ENCODE results near the gene TXNDC11. TPM values are rescaled to one million over a fixed set of nuclear protein-coding genes. Genes with fewer than 3 reads are reported as not detected.

The TXNDC11 gene
- total and polyA plus RNA-seq, 2 experiments from 2014 or later: 6.8 to 12.0 TPM

GRCh38 chr16:11635113-11635652 lies 107.5 kb downstream of the TXNDC11 start:
- Mint-ChIP-seq H3K4me1 (peaks cover 26% of the 10 kb centered on the region), H3K4me3 (no peak overlapping the region; the same call in 2 of the 3 replicates), H3K27me3 (ENCODE audit: insufficient read depth, low read depth, poor library complexity) (peaks cover 11% of the 10 kb centered on the region), H3K36me3 (ENCODE audit: low read depth) (no peaks in the 10 kb centered on the region), H3K9me3 (no peaks in the 10 kb centered on the region; the same call in 2 of the 3 replicates), H3K27ac (no peak overlapping the region)
- ATAC-seq (no peak), DNase-seq (ENCODE audit: low spot score) (no peak)
- Histone ChIP-seq H3K36me3 (ENCODE audit: insufficient read depth) (no peaks in the 10 kb centered on the region), H4K20me1 (replicated peaks; ENCODE audit: insufficient read depth) (no peaks in the 10 kb centered on the region), H3K27me3 (ENCODE audit: insufficient read depth) (no peaks in the 10 kb centered on the region), H3K27ac (ENCODE audit: low read depth) (peak overlapping the region; percentile 70; the same call in 1 of the 2 replicates), H3K79me2 (replicated peaks; ENCODE audit: insufficient read depth) (no peaks in the 10 kb centered on the region), H3F3A (replicated peaks; ENCODE audit: low read depth) (peaks cover 14% of the 10 kb centered on the region; the same call in 1 of the 2 replicates), H3K4me2 (peak overlapping the region; percentile 50; the same call in 1 of the 2 replicates), H3K4me1 (ENCODE audit: insufficient read depth) (peaks cover 6% of the 10 kb centered on the region; the same call in 1 of the 2 replicates), H3K9me2 (ENCODE audit: insufficient read depth) (no peaks in the 10 kb centered on the region), H2AFZ (0 out of 2 replicates have a peak overlapping the region, but pooled peaks have one; percentile 63), H3K4me3 (no peak overlapping the region)
- TF ChIP-seq NANOG (IDR thresholded peaks at IDR 0.05; ENCODE audit: borderline replicate concordance) (no peak), EZH2 (IDR thresholded peaks at IDR 0.05; ENCODE audit: low read depth, unreplicated experiment) (no peak), POLR2AphosphoS5 (IDR thresholded peaks at IDR 0.05; ENCODE audit: low read depth) (no peak), ZNF114 (CRISPR knock-in tag; IDR thresholded peaks at IDR 0.05) (no peak), EZH2phosphoT487 (IDR thresholded peaks at IDR 0.05; ENCODE audit: unreplicated experiment) (no peak), JUNB (IDR thresholded peaks at IDR 0.05; ENCODE audit: unreplicated experiment) (no peak), STAT1 (IDR thresholded peaks at IDR 0.05; ENCODE audit: unreplicated experiment) (no peak), ZNF331 (CRISPR knock-in tag; IDR thresholded peaks at IDR 0.05; ENCODE audit: low read depth) (no peak)
- TF ChIP-seq, protein P1, sequence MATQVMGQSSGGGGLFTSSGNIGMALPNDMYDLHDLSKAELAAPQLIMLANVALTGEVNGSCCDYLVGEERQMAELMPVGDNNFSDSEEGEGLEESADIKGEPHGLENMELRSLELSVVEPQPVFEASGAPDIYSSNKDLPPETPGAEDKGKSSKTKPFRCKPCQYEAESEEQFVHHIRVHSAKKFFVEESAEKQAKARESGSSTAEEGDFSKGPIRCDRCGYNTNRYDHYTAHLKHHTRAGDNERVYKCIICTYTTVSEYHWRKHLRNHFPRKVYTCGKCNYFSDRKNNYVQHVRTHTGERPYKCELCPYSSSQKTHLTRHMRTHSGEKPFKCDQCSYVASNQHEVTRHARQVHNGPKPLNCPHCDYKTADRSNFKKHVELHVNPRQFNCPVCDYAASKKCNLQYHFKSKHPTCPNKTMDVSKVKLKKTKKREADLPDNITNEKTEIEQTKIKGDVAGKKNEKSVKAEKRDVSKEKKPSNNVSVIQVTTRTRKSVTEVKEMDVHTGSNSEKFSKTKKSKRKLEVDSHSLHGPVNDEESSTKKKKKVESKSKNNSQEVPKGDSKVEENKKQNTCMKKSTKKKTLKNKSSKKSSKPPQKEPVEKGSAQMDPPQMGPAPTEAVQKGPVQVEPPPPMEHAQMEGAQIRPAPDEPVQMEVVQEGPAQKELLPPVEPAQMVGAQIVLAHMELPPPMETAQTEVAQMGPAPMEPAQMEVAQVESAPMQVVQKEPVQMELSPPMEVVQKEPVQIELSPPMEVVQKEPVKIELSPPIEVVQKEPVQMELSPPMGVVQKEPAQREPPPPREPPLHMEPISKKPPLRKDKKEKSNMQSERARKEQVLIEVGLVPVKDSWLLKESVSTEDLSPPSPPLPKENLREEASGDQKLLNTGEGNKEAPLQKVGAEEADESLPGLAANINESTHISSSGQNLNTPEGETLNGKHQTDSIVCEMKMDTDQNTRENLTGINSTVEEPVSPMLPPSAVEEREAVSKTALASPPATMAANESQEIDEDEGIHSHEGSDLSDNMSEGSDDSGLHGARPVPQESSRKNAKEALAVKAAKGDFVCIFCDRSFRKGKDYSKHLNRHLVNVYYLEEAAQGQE (IDR thresholded peaks at IDR 0.05; ENCODE audit: unreplicated experiment): no peak
- TF ChIP-seq, protein P2, sequence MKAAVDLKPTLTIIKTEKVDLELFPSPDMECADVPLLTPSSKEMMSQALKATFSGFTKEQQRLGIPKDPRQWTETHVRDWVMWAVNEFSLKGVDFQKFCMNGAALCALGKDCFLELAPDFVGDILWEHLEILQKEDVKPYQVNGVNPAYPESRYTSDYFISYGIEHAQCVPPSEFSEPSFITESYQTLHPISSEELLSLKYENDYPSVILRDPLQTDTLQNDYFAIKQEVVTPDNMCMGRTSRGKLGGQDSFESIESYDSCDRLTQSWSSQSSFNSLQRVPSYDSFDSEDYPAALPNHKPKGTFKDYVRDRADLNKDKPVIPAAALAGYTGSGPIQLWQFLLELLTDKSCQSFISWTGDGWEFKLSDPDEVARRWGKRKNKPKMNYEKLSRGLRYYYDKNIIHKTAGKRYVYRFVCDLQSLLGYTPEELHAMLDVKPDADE (IDR thresholded peaks at IDR 0.05): no peak
- TF ChIP-seq, protein P3, sequence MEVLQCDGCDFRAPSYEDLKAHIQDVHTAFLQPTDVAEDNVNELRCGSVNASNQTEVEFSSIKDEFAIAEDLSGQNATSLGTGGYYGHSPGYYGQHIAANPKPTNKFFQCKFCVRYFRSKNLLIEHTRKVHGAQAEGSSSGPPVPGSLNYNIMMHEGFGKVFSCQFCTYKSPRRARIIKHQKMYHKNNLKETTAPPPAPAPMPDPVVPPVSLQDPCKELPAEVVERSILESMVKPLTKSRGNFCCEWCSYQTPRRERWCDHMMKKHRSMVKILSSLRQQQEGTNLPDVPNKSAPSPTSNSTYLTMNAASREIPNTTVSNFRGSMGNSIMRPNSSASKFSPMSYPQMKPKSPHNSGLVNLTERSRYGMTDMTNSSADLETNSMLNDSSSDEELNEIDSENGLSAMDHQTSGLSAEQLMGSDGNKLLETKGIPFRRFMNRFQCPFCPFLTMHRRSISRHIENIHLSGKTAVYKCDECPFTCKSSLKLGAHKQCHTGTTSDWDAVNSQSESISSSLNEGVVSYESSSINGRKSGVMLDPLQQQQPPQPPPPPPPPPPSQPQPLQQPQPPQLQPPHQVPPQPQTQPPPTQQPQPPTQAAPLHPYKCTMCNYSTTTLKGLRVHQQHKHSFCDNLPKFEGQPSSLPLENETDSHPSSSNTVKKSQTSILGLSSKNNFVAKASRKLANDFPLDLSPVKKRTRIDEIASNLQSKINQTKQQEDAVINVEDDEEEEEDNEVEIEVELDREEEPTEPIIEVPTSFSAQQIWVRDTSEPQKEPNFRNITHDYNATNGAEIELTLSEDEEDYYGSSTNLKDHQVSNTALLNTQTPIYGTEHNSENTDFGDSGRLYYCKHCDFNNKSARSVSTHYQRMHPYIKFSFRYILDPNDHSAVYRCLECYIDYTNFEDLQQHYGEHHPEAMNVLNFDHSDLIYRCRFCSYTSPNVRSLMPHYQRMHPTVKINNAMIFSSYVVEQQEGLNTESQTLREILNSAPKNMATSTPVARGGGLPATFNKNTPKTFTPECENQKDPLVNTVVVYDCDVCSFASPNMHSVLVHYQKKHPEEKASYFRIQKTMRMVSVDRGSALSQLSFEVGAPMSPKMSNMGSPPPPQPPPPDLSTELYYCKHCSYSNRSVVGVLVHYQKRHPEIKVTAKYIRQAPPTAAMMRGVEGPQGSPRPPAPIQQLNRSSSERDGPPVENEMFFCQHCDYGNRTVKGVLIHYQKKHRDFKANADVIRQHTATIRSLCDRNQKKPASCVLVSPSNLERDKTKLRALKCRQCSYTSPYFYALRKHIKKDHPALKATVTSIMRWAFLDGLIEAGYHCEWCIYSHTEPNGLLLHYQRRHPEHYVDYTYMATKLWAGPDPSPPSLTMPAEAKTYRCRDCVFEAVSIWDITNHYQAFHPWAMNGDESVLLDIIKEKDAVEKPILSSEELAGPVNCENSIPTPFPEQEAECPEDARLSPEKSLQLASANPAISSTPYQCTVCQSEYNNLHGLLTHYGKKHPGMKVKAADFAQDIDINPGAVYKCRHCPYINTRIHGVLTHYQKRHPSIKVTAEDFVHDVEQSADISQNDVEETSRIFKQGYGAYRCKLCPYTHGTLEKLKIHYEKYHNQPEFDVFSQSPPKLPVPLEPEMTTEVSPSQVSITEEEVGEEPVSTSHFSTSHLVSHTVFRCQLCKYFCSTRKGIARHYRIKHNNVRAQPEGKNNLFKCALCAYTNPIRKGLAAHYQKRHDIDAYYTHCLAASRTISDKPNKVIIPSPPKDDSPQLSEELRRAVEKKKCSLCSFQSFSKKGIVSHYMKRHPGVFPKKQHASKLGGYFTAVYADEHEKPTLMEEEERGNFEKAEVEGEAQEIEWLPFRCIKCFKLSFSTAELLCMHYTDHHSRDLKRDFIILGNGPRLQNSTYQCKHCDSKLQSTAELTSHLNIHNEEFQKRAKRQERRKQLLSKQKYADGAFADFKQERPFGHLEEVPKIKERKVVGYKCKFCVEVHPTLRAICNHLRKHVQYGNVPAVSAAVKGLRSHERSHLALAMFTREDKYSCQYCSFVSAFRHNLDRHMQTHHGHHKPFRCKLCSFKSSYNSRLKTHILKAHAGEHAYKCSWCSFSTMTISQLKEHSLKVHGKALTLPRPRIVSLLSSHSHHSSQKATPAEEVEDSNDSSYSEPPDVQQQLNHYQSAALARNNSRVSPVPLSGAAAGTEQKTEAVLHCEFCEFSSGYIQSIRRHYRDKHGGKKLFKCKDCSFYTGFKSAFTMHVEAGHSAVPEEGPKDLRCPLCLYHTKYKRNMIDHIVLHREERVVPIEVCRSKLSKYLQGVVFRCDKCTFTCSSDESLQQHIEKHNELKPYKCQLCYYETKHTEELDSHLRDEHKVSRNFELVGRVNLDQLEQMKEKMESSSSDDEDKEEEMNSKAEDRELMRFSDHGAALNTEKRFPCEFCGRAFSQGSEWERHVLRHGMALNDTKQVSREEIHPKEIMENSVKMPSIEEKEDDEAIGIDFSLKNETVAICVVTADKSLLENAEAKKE (CRISPR knock-in tag; IDR thresholded peaks at IDR 0.05): no peak
- TF ChIP-seq, protein P4, sequence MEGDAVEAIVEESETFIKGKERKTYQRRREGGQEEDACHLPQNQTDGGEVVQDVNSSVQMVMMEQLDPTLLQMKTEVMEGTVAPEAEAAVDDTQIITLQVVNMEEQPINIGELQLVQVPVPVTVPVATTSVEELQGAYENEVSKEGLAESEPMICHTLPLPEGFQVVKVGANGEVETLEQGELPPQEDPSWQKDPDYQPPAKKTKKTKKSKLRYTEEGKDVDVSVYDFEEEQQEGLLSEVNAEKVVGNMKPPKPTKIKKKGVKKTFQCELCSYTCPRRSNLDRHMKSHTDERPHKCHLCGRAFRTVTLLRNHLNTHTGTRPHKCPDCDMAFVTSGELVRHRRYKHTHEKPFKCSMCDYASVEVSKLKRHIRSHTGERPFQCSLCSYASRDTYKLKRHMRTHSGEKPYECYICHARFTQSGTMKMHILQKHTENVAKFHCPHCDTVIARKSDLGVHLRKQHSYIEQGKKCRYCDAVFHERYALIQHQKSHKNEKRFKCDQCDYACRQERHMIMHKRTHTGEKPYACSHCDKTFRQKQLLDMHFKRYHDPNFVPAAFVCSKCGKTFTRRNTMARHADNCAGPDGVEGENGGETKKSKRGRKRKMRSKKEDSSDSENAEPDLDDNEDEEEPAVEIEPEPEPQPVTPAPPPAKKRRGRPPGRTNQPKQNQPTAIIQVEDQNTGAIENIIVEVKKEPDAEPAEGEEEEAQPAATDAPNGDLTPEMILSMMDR (conservative IDR thresholded peaks at IDR 0.05; ENCODE audit: low read depth in 2 of 2): no peak
